ENCODE results near the gene CRACR2A. TPM values are rescaled to one million over a fixed set of nuclear protein-coding genes. Genes with fewer than 3 reads are reported as not detected.

Gene CRACR2A
- total and polyA plus RNA-seq, 2 of the 8 experiments (the other 6 are each of a cell fraction or from before 2014, with no cell fraction given): 0.85 to 3.2 TPM

GRCh38 chr12:3671330-3672112 is 81.4 kb downstream of the CRACR2A start:
- CTCF ChIA-PET (ENCODE audit: partially characterized antibody): interaction anchor here (0.8 to 5.9 kb wide), 8 partner anchors 9 to 371 kb away, joined by 3 to 39 read pairs (median 5); no protein-coding TSS in a partner anchor
- no peak for FAIRE-seq
- no peak for TF ChIP-seq CTCF (IDR thresholded peaks at IDR 0.05; ENCODE audit: control extremely low read depth in 1 of 3, insufficient read depth in 1 of 3, low read depth in 1 of 3, low read length in 3 of 3)
- no peak for TF ChIP-seq SRF (IDR thresholded peaks at IDR 0.05; ENCODE audit: low read depth, low read length)
- no peak for TF ChIP-seq NRF1 (IDR thresholded peaks at IDR 0.05; ENCODE audit: low read depth, low read length)
- no peak for TF ChIP-seq GTF2F1 (IDR thresholded peaks at IDR 0.05; ENCODE audit: borderline replicate concordance, low read depth, low read length)
- no peak for TF ChIP-seq CBX5 (IDR thresholded peaks at IDR 0.05; ENCODE audit: low read depth, low read length)
- TF ChIP-seq BACH1 (IDR thresholded peaks at IDR 0.05; ENCODE audit: low read length): no peak
- TF ChIP-seq MAX (IDR thresholded peaks at IDR 0.05): no peak
- TF ChIP-seq SP1 (IDR thresholded peaks at IDR 0.05; ENCODE audit: low read depth, low read length): no peak
- no peak for TF ChIP-seq SIRT6 (IDR thresholded peaks at IDR 0.05; ENCODE audit: low read length)

More at GRCh38 chr12:3671330-3672112, 81.4 kb downstream of the CRACR2A start:
- no peak overlapping the region for H2BK20ac ChIP-seq (ENCODE audit: low read length)
- no peak overlapping the region for H2BK12ac ChIP-seq (ENCODE audit: low read depth, low read length)
- no peak for DNase-seq (ENCODE audit: low read depth in 1 of 2, low spot score in 2 of 2)
- no peaks in the 10 kb centered on the region for H3K36me3 ChIP-seq (ENCODE audit: control insufficient read depth in 2 of 4, insufficient read depth in 4 of 4, low read length in 3 of 4)
- no peaks in the 10 kb centered on the region for H3K9me3 ChIP-seq (ENCODE audit: insufficient read depth in 2 of 2, low read depth in 1 of 2, low read length in 1 of 2)
- H3K23me2 ChIP-seq (ENCODE audit: low read depth, low read length): no peaks in the 10 kb centered on the region
- no peak overlapping the region for H2AK5ac ChIP-seq (ENCODE audit: low read depth, low read length)
- no peak overlapping the region for H3K27ac ChIP-seq (ENCODE audit: low read depth, low read length)
- H3K4ac ChIP-seq (replicated peaks; ENCODE audit: insufficient read length, low read depth, low read length): no peak overlapping the region
- no peak overlapping the region for H3K23ac ChIP-seq (ENCODE audit: insufficient read length)
- H3K27me3 ChIP-seq (replicated peaks in 1 of 4; ENCODE audit: control insufficient read depth in 3 of 4, extremely low read depth in 1 of 4, insufficient read depth in 3 of 4, low read length in 3 of 4): no peaks in the 10 kb centered on the region
- H3K9ac ChIP-seq (replicated peaks in 1 of 4; ENCODE audit: extremely low read depth in 1 of 4, low read depth in 3 of 4, low read length in 3 of 4): no peak overlapping the region
- H3K4me3 ChIP-seq (ENCODE audit: extremely low read depth in 1 of 4, insufficient read depth in 2 of 4, low read depth in 3 of 4, low read length in 4 of 4): no peak overlapping the region
- no peak overlapping the region for H4K8ac ChIP-seq (ENCODE audit: extremely low read depth, insufficient read depth, low read length)
- H3K79me1 ChIP-seq (ENCODE audit: low read depth, low read length): 0 out of 2 replicates have a peak, but pooled peaks cover 2% of the 10 kb centered on the region
- WGBS, 2 experiments (ENCODE audit: extremely low coverage in 1 of 2, insufficient coverage in 1 of 2, insufficient read length in 1 of 2, insufficient replicate concordance in 2 of 2, low coverage in 1 of 2, low lambda C conversion rate in 2 of 2, missing lambda C conversion rate in 1 of 2): 94% methylated on average over 4 of the region's 4 CpGs; no CpG with 5 or more reads in 1 of the 2 experiments
- no peaks in the 10 kb centered on the region for H4K20me1 ChIP-seq (replicated peaks in 1 of 2; ENCODE audit: control insufficient read depth in 1 of 2, insufficient read depth in 2 of 2, low read length in 2 of 2)
- H4K5ac ChIP-seq (ENCODE audit: insufficient read length, low read depth, low read length): no peak overlapping the region
- no peak overlapping the region for H3K18ac ChIP-seq (ENCODE audit: extremely low read depth, low read length)
- POLR2A ChIA-PET (ENCODE audit: partially characterized antibody): interaction anchor here (1.3 to 1.5 kb wide), 2 partner anchors 10 to 82 kb away, joined by 3 read pairs; no protein-coding TSS in a partner anchor
- no peak overlapping the region for H2BK15ac ChIP-seq (ENCODE audit: low read length)
- no peak overlapping the region for H3K14ac ChIP-seq (ENCODE audit: insufficient read length)
- H2BK5ac ChIP-seq (ENCODE audit: low read depth, low read length): no peak overlapping the region
- 0 out of 7 replicates have a peak, but pooled peaks cover 0 to 2% (median 0%) of the 10 kb centered on the region in 4 experiments for H3K4me1 ChIP-seq (replicated peaks in 1 of 4; ENCODE audit: control insufficient read depth in 3 of 4, insufficient read depth in 4 of 4, low read length in 3 of 4)
- no peak overlapping the region for H2AFZ ChIP-seq (ENCODE audit: low read length)
- H3K56ac ChIP-seq (replicated peaks; ENCODE audit: insufficient read length, low read depth, low read length): no peak overlapping the region
- no peak overlapping the region for H3K4me2 ChIP-seq (ENCODE audit: insufficient read depth in 1 of 2, low read depth in 2 of 2, low read length in 2 of 2)
- H3K79me2 ChIP-seq (ENCODE audit: control insufficient read depth in 1 of 2, insufficient read depth in 2 of 2, low read length in 2 of 2): no peaks in the 10 kb centered on the region
- H2BK120ac ChIP-seq (replicated peaks; ENCODE audit: low read depth, low read length): no peak overlapping the region
- H4K91ac ChIP-seq (replicated peaks; ENCODE audit: insufficient read length, low read length): no peak overlapping the region
